ENCODE measurements around the gene CACNG1.
"Not testable (repeated sequence)": the region's sequence is repeated elsewhere in the genome, so short reads cannot be mapped to it uniquely, and the experiment has no call there.

The CACNG1 gene

DNA sequence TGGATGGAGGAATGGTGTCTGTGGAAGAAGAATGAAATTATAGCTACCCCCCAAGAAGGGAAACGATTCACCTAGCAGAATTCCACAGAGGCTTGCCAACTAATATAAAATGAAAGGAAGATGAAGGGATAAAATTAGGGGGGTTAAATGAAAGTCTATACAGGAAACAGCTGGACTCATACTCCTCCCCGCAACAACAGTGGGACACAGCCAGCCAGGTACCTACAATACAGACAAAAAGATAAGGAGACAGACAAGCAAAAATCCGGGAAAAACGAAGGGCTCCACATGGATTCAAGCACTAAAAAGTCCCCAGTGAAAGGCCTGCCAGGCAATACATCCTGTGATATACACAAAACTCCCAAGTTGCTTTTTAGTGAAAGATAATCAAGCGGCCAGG is 47.9 kb downstream of the CACNG1 start:
- no peak for DNase-seq (ENCODE audit: extremely low read depth, low read depth)
- TF ChIP-seq, protein P1, sequence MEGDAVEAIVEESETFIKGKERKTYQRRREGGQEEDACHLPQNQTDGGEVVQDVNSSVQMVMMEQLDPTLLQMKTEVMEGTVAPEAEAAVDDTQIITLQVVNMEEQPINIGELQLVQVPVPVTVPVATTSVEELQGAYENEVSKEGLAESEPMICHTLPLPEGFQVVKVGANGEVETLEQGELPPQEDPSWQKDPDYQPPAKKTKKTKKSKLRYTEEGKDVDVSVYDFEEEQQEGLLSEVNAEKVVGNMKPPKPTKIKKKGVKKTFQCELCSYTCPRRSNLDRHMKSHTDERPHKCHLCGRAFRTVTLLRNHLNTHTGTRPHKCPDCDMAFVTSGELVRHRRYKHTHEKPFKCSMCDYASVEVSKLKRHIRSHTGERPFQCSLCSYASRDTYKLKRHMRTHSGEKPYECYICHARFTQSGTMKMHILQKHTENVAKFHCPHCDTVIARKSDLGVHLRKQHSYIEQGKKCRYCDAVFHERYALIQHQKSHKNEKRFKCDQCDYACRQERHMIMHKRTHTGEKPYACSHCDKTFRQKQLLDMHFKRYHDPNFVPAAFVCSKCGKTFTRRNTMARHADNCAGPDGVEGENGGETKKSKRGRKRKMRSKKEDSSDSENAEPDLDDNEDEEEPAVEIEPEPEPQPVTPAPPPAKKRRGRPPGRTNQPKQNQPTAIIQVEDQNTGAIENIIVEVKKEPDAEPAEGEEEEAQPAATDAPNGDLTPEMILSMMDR (IDR thresholded peaks at IDR 0.05; ENCODE audit: low read depth, low read length) = no peak

DNA sequence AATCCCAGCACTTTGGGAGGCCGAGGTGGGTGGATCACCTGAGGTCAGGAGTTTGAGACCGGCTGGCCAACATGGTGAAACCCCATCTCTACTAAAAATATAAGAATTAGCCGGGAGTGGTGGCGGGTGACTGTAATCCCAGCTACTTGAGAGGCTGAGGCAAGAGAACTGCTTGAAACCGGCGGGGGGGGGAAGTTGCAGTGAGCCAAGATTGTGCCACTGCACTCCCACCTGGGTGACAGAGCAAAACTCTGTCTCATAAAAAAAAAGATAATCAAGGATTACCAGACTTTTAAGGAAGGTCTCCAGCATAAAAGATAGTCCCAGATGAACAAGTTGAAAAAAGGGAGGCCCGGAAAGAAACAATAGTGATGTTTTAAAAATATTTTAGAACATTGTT is 48.4 kb downstream of the CACNG1 start:
- DNase-seq (ENCODE audit: extremely low read depth, low read depth) = not testable (repeated sequence)

DNA sequence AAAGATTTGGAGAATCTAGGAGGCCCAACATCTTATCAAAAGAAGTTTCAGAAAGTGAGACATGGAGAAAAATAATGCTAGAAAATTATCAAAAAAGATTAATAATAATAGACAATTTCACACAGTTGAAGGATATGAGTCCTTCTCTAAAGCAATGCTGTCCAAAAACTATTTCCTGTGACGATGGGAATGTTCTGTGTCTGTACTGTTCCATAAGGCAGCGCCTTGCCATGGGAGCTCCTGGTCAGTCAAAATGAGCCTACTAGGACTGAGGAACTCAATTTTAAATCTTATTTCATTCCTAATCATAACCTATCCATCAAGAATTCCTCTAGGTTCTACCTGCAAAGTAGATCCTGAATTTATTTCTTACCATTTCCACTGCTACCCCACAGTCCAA is 49.0 kb downstream of the CACNG1 start:
- TF ChIP-seq, protein P1 (IDR thresholded peaks at IDR 0.05; ENCODE audit: low read depth, low read length) = no peak
- no peak for DNase-seq (ENCODE audit: extremely low read depth, low read depth)

DNA sequence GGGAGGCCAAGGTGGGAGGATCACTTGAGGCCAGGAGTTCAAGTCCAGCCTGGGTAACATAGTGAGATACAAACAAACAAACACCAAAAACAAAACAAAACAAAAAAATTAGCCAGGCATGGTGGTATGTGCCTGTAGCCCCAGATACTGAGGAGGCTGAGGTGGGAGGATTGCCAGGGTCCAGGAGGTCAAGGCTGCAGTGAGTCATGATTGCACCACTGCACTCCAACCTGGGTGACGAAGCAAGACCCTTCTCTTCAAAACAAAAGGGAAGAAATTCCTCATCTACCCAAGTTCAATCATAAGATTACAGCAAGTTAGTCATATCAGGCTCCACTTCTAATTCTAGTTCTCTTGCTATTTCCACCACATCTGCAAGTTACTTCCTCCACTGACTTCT is 50.9 kb downstream of the CACNG1 start:
- DNase-seq (ENCODE audit: extremely low read depth, low read depth) = peak; percentile 22

DNA sequence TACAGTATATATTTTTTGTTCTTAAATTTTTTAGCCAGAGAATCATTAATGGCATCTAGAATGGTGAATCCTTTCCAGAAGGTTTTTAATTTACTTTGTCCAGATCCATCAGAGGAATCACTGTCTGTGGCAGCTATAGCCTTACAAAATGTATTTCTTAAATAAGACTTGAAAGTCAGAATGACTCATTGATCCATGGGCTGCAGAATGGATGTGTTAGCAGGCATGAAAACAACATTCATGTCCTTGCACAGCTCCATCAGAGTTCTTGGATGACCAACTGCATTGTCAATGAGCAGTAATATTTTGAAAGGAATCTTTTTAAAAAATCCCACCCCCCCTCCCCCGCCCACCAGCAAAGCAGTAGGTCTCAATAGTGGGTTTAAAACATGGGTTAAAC is 51.4 kb downstream of the CACNG1 start:
- DNase-seq (ENCODE audit: extremely low read depth, low read depth) = no peak
- TF ChIP-seq, protein P1 (IDR thresholded peaks at IDR 0.05; ENCODE audit: low read depth, low read length) = no peak

DNA sequence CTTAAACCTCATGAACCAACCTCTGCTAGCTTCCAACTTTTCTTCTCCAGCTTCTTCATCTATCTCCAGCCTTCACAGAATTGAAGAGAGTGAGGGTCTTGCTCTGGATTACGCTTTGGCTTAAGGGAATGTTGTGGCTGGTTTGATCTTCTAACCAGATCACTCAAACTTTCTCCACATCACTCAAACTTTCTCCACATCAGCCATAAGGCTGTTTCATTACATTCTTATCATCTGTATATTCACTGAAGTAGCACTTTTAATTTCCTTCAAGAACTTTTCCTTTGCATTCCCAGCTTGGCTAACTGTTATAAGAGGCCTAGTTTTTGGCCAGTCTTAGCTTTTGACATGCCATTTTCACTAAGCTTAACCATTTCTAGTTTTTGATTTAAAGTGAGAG is 52.3 kb downstream of the CACNG1 start:
- DNase-seq (ENCODE audit: extremely low read depth, low read depth) = no peak
- TF ChIP-seq, protein P1 (IDR thresholded peaks at IDR 0.05; ENCODE audit: low read depth, low read length) = no peak

DNA sequence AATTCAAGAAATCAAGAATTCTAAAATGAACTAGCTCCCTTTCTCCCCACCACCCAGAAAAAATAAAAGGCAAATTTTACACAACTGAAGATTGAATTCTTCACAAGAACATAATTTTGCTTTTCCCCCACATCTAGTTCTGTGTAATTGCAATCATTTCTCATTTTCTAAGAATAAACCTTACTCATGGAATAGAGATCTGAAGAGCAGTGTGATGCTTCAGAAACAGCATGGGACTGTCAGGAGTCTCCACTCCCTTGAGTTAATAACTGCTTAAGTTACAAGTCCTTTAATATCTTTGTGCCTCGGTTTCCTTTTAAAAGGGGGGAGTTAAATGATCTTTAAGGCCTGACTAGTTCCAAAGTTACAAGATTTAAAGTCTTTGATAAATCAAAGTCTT is 53.7 kb downstream of the CACNG1 start:
- no peak for DNase-seq (ENCODE audit: extremely low read depth, low read depth)
- TF ChIP-seq, protein P1 (IDR thresholded peaks at IDR 0.05; ENCODE audit: low read depth, low read length) = no peak

DNA sequence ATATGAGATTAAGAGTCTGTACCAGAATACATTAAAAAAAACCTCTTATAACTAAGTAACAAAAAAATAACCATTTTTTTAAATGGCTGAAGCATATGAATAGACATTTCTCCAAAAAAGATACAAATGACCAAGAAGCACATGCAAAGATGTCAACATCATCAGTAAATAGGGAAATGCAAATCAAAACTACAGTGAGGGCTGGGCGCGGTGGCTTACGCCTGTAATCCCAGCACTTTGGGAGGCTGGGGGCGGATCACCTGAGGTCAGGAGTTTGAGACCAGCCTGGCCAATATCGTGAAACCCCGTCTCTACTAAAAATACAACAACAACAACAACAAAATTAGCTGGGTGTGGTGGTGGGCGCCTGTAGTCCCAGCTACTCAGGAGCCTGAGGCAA is 60.3 kb downstream of the CACNG1 start:
- not testable (repeated sequence) for DNase-seq (ENCODE audit: extremely low read depth, low read depth)

DNA sequence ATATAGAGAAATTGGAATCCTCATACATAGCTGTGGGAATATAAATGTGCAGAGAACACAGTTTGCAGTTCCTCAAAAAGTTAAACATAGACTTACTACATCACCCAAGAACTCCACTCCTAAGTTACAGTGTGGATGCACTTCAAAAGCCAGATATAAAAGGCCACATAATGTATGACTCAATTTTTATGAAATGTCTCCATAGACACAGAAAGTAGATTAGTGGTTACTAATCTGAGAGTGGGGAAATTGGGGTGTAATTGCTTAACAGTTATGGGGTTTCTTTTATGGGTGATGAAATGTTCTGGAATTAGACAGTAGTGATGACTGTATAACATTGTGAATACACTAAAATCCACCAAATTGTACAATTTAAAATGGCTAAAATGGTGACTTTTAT is 60.9 kb downstream of the CACNG1 start:
- DNase-seq (ENCODE audit: extremely low read depth, low read depth) = peak; percentile 3
- TF ChIP-seq, protein P1 (IDR thresholded peaks at IDR 0.05; ENCODE audit: low read depth, low read length) = no peak

Data from AG09319 (cell line).